Ovary (tissue), 3 donors: ENCODE measurements around the gene NEURL2.

Source experiments
- CTCF ChIP-seq, 3 donors: fragments of 450-650 bp in 2 of 3; fragments of 200-600 bp in 1 of 3; IDR thresholded peaks; one replicate each; pipeline versions ENCODE4 v1.5.1 to v1.8.0; 2016 to 2022; ENCODE audit warnings: antibody characterized with exemption in 3 of 3, mild to moderate bottlenecking in 1 of 3
- POLR2A ChIP-seq: fragments of 450-650 bp; IDR thresholded peaks from one replicate; pipeline ENCODE4 v1.6.1; 2017; ENCODE audit warnings: antibody characterized with exemption, mild to moderate bottlenecking, moderate library complexity
- donor health status: DM: no; HTN: no; CAD: no.

- TF ChIP-seq CTCF (IDR thresholded peaks at IDR 0.05): peak in 2 of 3 donors; percentile 16 to 29
- no peak for TF ChIP-seq POLR2A
These were observed 42.4 kb upstream of the NEURL2 start for GRCh38 chr20:45933266-45934045.
